C1 segment of cervical spinal cord (tissue), 14 donors: ENCODE data around the gene GBF1.

Source experiments
- DNase-seq, 14 donors: peaks; one replicate each; lab custom pipeline; 2025; lab: John Stamatoyannopoulos, UW

Gene GBF1

DNA sequence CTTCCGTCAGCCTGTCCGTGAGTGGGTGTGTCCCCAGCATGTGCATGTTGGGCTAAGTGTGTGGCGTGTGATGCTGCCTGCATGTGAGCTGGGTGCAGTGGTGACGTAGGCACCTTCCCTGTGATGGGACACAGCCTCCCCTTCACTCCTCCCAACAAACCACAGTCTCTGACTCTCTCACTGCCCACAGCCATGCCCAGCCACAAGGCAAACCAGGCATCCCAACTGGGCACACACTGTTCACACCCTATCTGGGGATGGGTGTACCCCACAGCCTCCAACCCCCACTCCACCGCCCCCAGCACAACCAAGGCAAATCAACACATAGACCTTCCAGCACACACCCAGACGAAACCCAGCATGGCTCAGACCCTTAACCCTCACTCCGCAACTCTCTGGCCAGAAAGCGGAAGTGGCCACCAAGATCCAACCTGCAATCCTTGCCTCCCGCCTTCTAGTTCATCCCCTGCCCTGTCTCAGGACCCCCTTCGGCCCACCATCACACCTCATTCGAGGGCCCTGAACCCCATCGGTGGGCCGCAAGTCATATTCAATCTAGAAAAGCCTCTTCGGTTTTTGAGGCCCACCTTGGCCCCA lies 162.9 kb downstream of the GBF1 start:
- DNase-seq: no peak

DNA sequence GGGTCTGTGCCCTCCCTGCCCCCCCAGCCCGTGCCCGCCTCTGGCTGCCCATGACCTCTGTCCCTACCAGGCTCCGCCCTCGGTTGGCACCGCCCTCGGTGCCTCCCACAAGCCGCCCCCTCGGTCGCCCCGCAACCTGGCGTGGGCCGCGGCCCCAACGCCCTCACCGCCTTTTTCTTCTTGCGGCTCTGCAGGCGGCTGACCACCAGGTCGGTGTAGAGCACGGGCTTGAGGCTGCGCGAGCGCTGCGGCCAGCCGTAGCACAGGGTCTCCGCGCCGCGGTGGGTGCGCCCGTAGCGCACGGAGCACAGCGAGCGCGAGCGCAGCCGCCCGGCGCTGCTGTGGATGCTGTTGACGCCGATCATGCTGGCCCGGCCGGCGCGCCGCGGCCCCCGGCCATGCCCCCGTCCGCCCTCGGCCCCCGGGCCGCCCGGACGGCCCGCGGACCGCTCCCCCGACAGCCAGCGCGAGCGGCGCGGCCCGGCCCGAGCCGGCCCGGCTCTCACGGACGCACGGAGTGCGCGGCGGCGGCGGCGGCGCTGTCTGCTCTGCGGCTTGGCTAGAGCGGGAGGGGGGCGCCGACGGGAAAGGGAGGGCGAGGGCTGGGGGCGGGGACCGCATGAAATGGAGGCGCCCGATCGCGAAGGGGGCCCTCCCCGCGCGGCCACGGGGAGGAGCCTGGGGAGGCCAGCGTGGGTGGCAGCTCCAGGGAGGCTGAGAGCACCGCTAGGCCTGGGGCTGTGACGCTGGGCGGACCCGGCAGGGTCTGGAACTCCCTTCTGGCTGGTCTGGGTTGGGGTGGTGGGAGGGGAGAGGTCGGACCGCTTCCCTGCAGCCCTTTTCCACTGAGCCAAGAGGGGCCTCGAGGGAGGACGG lies 163.6 kb downstream of the GBF1 start:
- peak in 2 of 14 donors; percentile 24 to 46 for DNase-seq

DNA sequence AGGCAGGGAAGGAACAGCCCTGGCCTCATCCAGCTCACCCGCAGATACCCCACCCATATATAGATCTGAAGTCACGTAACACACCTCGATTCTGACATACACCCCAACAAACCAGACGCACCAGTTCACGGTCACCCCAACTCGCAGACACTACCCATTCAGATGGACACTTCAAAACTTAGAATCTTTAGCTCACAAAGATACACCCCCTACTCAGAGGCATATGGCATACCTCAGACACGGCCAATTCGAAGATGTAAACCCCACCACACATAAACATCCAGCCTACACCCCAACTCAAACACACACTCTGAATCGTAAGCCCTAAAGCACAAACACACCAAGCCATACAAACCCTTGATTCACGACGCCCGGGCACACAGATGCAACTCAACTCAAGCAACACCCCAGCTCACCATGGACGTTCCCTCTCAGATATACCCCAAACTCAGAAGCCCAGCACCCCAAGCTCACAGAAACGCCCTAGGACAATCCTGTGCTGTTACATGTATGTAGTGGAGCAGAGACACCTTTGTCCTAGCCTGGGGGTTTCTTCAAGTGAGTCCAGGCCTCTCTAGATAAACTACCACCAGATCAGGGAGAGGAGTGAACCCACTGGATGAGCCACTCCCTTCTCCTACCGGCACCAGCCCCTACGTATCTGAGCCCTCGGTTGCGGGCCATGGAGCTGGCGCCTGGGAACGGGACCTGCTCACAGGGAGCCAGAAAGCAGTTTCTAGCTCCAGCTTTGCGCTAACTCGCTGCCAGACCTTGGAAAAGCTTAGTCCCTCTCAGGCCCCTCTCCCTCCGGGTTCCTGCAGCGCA lies 164.5 kb downstream of the GBF1 start:
- DNase-seq: no peak

DNA sequence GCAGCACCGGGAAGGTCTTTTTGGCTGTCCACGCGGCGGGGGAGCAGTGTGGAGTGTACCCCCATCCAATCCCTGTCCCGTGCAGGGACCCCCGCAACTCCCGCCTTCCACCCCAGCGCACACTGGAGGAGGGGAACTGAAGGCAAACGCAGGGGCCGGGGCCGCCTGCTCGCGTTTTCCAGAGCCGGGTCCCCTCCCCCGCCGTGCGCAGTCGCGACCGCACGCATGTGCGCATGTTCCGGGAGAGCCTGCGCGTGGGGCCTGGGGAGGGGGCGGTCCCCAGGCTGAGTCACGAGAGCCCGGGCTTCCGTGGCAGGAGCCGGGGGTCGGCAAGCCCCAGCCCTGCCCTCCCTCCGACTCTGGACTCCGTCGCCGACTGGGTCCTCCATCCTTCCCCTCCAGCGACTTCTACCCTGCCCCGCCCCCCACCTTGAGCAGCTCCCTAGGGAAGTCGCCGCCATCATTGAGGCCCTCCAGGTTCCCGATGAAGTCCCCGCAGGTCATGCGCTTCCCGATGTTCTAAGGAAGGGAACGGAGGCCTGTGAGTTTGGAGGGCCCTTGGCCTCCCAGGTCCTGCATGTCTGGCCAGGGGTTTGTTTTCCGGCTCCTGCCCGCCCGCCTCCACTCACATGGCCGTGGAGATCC lies 165.2 kb downstream of the GBF1 start:
- DNase-seq: peak in 2 of 14 donors; percentile 12 to 26

DNA sequence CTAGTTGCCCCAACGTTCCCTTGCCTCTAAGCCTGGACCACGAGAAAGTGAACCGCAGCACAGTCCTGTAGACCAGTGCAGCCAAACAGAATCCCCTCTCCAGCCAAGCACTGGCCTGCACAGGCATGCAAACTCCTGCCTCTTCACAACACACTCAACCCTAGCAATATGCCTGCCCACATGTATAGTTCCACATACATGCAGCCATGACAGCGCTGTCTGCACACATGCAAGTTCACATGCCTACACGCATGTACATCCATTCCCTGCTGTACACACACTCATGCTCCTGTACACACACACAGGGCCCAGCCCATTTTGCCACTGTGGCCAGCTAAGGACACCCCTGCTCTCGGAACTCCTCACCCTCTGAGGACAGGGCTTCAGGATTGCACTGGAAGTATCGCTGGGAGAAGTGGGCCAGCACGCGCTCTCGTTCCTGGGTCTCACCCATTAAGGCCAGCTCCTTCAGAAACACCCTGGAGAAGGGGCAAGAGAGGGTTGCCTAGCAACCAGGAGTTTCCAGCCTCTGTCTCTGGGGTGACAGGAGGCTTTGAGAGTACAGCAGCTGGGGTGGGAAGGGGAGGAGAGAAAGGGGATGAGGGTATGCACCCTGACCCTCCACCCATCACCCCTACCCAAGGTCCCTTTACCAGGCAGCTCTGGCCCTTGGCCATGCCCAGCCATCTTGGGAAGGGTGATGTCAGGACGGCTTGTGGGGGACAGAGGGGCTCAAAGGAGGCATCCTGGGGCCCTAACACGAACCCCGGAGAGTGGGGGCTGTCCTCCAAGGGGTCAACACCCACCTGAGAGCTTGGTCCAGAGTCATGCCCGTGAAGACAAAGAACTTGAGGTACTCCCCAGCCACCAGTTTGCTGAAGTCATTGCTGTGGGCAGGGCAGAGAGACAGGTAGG lies 166.3 kb downstream of the GBF1 start:
- no peak for DNase-seq

DNA sequence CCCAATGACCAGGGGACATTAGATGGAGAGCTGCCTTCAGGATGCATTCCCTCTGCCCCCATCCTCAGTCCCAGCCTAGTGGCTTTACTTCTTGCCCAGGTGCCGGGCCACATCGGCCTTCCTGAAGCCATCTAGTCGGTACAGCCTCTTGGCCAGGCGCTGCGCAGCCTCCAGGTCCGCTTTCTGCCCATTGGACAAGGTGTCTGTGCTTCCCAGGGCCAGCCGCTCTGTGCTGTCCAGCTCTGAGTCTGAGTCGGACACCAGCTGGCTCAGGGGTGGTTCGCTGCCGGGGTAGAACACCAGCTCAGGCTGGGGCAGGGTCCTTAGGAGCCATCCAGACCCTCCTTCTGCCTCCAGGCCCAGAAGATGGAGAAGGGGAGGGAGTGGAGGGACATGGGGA lies 167.0 kb downstream of the GBF1 start:
- no peak for DNase-seq

DNA sequence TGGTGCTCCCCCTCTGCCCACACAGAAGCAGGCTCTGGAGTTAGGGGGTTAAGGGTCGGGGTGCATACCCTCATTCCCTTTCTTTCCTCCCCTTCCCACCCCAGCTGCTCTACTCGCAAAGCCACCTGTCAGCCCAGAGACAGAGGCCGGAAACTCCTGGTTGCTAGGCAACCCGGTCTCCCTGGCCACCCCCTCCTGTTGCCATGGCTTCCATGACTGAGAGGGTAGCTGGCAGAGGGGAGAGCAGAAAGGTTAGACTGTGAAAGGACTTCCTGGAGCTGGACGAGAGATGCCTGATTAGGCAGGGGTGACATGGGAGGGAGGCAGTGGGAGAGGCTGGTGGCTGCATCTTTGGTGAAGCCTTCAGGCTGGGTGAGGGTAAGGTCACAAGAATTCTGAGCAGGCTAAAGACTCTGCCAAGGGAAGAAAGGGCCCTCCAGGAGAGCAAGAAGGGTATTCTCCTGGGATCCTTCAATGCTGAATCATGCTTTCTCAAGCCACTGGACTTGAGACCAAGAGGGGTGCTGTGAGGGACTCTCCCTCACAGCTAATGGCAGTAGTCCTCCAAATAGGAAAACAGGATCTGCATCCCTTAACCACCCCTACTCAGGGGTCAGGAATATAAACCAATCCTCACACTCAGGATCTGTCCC lies 167.8 kb downstream of the GBF1 start:
- peak in 2 of 14 donors; percentile 15 to 55 for DNase-seq

DNA sequence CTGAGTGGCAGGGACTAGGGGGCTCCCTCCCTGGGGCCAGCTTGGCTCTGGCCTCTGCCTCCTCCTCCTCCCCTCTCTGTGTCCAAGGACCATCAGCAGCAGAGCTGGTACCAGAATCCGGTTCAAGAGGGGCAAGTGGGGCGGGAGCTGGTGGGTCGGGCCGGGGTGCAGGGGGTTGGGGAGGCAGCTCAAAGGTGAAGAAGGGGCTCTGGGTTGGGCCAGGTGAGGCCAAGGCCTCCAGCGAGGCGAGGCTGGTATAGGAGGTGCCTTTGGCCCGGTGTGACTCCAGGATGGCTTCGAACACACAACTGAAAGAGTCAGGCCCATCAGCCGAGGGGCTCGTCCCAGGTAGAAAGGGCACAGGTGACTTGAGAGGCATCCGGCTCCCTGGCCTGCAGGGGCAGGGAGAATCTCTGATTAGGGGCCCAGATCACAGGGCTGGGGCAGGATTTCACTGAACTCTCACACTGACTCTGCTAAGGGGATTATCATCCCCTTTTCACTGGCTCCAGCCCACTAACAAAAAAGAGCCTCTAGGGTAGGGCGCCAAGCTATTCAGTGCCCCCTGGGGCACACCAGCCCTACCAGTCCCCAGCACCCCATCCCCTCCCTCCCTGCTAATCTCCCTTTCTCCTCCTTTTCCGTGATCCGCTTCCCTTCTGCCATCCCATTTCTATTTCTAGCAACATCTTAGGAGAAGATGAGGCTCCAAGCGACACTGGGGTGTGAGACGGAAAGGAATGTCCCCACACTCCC lies 168.7 kb downstream of the GBF1 start:
- no peak for DNase-seq

DNA sequence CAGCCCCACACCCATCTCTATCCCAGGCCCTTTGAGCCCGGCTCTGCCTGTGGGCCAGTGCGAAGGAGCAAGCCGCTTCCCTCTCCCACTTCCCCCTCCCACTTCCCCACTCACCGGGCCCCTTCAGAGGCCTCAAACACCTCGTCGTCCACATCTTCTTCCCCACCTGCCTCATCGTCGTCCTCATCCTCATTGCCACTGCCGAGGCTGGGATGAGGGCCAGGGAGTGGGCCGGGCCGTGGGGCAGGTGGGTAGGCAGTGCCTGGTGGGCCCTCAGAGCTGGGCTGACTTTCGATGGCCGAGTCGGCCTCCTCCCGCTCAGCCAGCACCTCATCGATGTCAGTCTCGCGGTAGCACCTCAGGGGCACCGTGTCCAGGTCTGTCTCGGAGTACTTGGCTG lies 169.4 kb downstream of the GBF1 start:
- DNase-seq: no peak

DNA sequence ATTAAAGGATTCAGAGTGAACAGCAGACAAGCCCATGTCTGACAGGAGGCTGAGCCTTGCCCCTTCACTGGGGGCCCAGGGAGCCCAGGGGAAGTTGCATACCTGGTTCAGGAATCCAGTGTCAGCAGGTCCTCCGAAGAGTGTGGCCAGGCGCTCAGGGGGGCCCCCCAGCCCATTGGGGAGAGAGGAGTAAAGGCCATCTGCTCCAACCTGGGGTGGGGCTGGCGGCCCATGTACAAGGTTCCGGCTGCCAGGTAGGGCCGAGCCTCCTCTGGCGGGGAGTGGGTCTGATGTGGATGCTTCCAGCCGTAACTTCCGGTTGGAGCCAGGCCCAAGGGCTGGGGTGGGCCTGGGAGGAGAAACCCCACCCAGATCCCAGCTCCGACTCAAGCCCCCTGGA lies 171.0 kb downstream of the GBF1 start:
- DNase-seq: no peak

DNA sequence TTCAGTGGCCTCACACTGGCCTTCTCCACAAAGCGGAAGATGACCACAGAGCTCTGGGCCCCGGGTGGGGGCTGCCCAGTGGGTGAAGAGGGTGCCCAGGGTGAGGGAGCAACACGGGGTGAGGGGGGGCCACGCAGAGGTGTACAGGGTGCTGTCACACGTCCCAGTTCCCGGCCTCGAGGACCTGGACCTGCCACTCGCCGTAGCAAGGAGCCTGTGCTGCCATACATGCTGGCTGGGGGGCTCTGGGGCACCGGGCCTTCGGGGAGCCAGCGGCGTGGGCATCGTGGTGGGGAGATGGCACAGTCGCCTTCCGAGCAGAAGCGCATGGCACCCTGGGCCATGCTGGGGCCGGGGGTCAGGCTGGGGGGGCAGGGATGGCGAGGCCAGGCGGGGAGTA lies 171.4 kb downstream of the GBF1 start:
- no peak for DNase-seq

DNA sequence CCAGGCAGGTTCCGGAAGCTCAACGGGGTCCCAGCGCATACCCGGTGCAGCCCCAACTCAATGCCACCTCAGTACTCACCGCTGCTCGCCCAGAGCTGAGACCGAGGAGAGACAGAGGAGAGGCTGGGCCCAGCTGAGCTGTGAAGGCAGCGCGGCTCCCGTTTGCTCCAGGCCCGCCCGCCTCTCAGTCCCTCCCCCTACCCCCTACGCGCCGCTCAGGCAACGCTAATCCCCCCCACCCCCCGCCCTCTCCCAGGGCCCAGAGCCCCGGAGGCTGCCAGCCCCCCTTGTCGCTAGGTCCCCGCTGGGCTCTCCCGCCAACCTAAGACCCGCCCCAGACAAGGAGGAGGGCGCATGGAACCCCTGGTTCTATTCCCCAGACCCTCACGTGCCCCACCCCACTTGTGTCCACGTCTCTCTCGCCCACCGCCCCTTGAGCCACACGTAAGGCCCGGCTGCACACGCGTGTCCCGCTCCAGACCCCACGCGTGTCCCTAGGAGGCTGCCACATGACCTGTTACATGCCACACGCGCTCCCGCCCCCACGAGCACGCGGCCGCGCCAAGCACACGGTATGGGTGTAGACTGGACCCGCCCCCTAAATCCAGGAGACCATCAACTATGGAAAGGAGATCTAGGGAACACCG lies 173.4 kb downstream of the GBF1 start, which contains the start of gene PSD:
PSD (minus strand) TSS at position 164 of the 647 bp plus-strand sequence. CDS start 1,747 bp downstream, outside the sequence.
- DNase-seq: peak in 1 of 14 donors; percentile 42

DNA sequence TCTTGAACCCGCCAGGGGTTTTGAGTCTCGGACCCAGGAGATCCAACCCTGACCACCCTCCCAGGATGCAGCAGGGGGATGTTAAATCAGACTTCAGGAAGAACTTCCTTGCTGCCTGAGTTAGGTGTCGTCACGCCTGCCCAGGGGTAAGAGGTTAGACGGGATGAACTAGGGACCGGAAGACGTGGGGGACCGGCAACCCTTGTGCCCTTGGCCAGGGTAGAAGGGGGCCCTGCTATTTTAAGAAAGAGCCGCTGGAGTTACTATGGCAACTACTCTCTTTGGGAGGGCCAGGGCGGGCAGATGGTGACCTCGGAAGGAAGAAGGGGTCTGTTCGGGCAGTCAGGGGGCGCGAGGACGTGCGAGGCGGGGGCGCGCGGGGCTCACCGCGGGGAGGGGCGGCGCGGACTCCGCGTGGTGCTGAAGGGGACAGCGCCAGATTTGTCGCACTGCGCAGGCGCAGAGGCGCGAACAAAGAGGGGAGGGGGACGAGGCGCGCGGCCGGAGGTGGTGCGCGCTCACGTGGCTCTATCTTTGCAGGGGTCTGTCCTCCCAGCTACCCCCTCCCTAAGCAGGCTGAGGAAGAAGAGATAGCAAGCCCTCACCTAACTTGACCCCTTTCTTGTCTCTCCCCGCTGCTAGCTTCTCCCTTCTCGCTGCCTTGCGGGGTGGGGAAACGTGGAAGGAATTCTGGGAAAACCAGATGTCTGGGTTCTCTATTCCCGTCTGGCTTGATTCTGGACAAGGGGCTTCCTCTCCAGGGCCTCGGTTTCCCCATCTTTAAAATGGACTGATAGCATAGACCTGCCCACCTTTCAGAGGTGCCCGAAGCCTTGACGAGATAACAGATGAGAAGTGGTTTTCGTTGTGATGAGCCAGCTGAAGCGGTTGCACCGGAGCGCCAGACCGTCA lies 174.2 kb downstream of the GBF1 start:
- DNase-seq: peak in 13 of 14 donors; percentile 11 to 79 (median 50)

DNA sequence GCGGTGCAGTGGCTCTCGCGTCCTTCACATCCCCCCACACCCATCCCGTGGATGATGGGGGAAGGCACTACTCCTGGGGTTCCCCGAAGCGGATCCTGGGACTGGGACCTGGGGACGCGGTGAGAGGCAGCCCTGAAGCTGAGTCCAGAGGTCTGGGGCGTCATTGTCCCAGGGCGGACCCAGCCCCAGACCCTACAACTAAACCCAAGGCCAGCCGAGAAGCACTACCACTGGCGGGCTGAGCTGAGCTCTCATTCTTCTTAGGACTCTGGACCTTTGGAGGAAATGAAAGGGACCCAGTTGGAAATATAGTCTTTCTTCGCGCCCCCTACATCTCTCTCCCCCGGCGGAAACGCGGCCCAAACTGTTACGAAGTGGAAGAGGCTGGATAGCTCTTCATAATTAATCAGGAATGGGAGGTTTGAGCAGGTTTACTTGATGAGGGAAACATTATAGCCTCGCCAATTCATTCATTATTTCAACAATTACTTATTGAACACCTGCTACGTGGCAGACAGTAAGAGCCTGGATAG lies 174.9 kb downstream of the GBF1 start:
- no peak for DNase-seq

DNA sequence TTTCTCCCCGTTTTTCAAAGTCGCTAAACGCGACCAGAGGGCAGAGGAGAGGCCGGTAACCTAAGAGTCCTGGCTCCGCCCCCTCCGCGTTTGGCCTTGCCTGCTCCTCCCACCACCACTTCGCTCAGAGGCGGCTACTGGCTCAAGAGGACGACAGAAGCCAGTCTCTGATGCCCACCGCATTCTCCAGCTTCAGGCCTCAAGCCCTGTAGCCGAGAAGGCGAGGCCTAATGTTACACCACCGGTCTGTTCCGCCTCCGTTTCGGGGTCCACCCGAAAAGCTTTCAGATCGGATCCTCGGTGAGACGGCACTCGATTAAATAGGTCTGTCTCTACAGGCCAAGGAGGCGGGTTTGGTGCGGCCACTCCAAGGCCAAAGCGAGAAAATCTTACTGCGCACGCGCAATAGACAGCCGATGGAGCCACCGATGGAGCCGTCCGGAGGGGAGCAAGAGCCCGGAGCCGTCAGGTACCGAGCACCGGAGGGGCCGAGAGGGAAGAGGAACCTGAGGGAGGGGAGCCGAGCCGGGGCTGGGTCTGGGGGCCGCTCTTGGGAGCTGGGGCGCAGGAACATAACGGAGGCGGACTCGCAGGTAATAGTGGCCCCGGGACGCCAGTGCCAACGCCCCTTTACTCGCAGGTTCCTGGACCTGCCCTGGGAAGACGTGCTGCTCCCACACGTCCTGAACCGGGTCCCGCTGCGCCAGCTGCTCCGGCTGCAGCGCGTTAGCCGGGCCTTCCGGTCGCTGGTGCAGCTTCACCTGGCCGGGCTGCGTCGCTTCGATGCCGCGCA lies 175.6 kb downstream of the GBF1 start, which contains the start of gene FBXL15:
FBXL15 (plus strand) TSS at position 123 of the 793 bp plus-strand sequence; CDS start at position 417, 294 bp downstream.
- peak; percentile 86 to 98 (median 95) for DNase-seq

DNA sequence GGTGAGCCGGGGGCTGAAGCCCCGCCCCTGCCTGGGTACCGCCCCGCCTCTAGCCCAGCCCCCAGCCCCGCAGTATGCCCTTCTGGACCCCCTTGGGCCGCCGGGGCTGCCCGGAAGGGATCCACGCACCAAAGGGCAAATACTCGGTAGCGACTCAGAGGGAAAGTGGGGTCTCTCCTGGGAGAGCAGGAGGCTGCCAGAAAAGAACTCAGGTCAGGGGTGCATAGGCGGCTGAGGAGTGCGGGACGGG lies 176.1 kb downstream of the GBF1 start:
- DNase-seq: peak in 3 of 14 donors; percentile 44 to 54 (median 52)
